AG20443 (cell line): Measurements from ENCODE around the gene MAP3K15.

Experiments used
- DNase-seq: peaks from one replicate; pipeline ENCODE4 v3.0.0; 2012; ENCODE audit warnings: low spot score, mixed read lengths

MAP3K15 gene

GRCh38 chrX:19514791-19515614 lies at the start of gene MAP3K15:
Gene MAP3K15 (minus strand): TSS chrX:19515508. CDS start chrX:19515261, 247 bp downstream.
- peak; percentile 39 for DNase-seq

GRCh38 chrX:19564606-19565005 lies 49.3 kb upstream of the MAP3K15 start:
- DNase-seq: no peak

- DNase-seq: no peak
Measured at GRCh38 chrX:19563746-19564145, 48.4 kb upstream of the MAP3K15 start.

- DNase-seq: no peak
Measured at GRCh38 chrX:19563327-19563726, 48.0 kb upstream of the MAP3K15 start.

GRCh38 chrX:19560611-19561010 lies 45.3 kb upstream of the MAP3K15 start:
- no peak for DNase-seq

- no peak for DNase-seq
Measured at GRCh38 chrX:19557822-19558221, 42.5 kb upstream of the MAP3K15 start.

GRCh38 chrX:19556202-19556601 lies 40.9 kb upstream of the MAP3K15 start:
- DNase-seq: no peak

GRCh38 chrX:19555683-19556082 lies 40.4 kb upstream of the MAP3K15 start:
- DNase-seq: no peak

GRCh38 chrX:19555236-19555635 lies 39.9 kb upstream of the MAP3K15 start:
- no peak for DNase-seq

GRCh38 chrX:19554786-19555185 lies 39.5 kb upstream of the MAP3K15 start:
- DNase-seq: peak; percentile 66

GRCh38 chrX:19552793-19553192 lies 37.5 kb upstream of the MAP3K15 start:
- DNase-seq: no peak

GRCh38 chrX:19549838-19550237 lies 34.5 kb upstream of the MAP3K15 start:
- DNase-seq: no peak

- DNase-seq: no peak
Measured at GRCh38 chrX:19548934-19549333, 33.6 kb upstream of the MAP3K15 start.

- DNase-seq: no peak
Measured at GRCh38 chrX:19548279-19548678, 33.0 kb upstream of the MAP3K15 start.

GRCh38 chrX:19545651-19546050 lies 30.3 kb upstream of the MAP3K15 start:
- no peak for DNase-seq

GRCh38 chrX:19544693-19545305 lies 29.5 kb upstream of the MAP3K15 start:
- peak; percentile 57 for DNase-seq

- no peak for DNase-seq
Measured at GRCh38 chrX:19543951-19544381, 28.7 kb upstream of the MAP3K15 start.

- no peak for DNase-seq
Measured at GRCh38 chrX:19543020-19543715, 27.9 kb upstream of the MAP3K15 start.

- DNase-seq: no peak
Measured at GRCh38 chrX:19541931-19542330, 26.6 kb upstream of the MAP3K15 start.

- no peak for DNase-seq
Measured at GRCh38 chrX:19541196-19541595, 25.9 kb upstream of the MAP3K15 start.

GRCh38 chrX:19540076-19540475 lies 24.8 kb upstream of the MAP3K15 start:
- DNase-seq: no peak

GRCh38 chrX:19539665-19540064 lies 24.4 kb upstream of the MAP3K15 start:
- no peak for DNase-seq

- peak; percentile 54 for DNase-seq
Measured at GRCh38 chrX:19535476-19535875, 20.2 kb upstream of the MAP3K15 start.
